A673 (cell line): ENCODE measurements around the gene TEAD1. TPM values are rescaled to one million over a fixed set of nuclear protein-coding genes. Genes with fewer than 3 reads are reported as not detected.

Experiments used
- BruUV-seq: library from RNA; stranded (reverse); fragments of 400-500 nt; replicated peaks from 2 replicates; lab custom pipeline; 2021; lab: Mats Ljungman, UMichigan
- CTCF ChIA-PET: fragments of 300-600 bp; sonication (Branson Sonifier 250); formaldehyde crosslinking; loops from one replicate; lab custom pipeline; 2022; ENCODE audit warnings: antibody characterized with exemption; lab: Charles Lee
- POLR2A ChIA-PET: fragments of 300-600 bp; sonication (Branson Sonifier 250); formaldehyde crosslinking; loops from one replicate; lab custom pipeline; 2022; ENCODE audit warnings: antibody characterized with exemption; ENCODE audit not compliant: low non-redundant PET; lab: Charles Lee
- DNase-seq: peaks from one replicate; pipeline ENCODE4 v3.0.0-alpha.2; 2015; ENCODE audit warnings: low spot score
- H3K27ac ChIP-seq: fragments of 200-600 bp; sonication (generic); 2 replicates; pipeline ENCODE4 v1.5.1; 2016; ENCODE audit warnings: mixed run types, low read depth, mild to moderate bottlenecking, mixed read lengths, antibody characterized with exemption, low read length; ENCODE audit not compliant: poor library complexity, severe bottlenecking
- H3K27me3 ChIP-seq: fragments of 200-600 bp; sonication (generic); replicated peaks from 2 replicates; pipeline ENCODE4 v1.6.1; 2017; ENCODE audit warnings: mixed run types, low read depth, mild to moderate bottlenecking, mixed read lengths, antibody characterized with exemption, low read length; ENCODE audit not compliant: insufficient read depth, poor library complexity
- H3K36me3 ChIP-seq: fragments of 200-600 bp; sonication (generic); 2 replicates; pipeline ENCODE4 v1.6.1; 2016; ENCODE audit warnings: mixed run types, mild to moderate bottlenecking, mixed read lengths, antibody characterized with exemption, low read length; ENCODE audit not compliant: insufficient read depth, poor library complexity, severe bottlenecking
- H3K4me1 ChIP-seq: fragments of 200-600 bp; sonication (generic); 2 replicates; pipeline ENCODE4 v1.6.1; 2017; ENCODE audit warnings: mixed run types, mild to moderate bottlenecking, mixed read lengths, antibody characterized with exemption, low read length; ENCODE audit not compliant: insufficient read depth, poor library complexity, severe bottlenecking
- H3K4me3 ChIP-seq: fragments of 200-600 bp; sonication (generic); 2 replicates; pipeline ENCODE4 v1.5.1; 2016; ENCODE audit warnings: low read depth, mixed run types, mild to moderate bottlenecking, mixed read lengths, low read length; ENCODE audit not compliant: poor library complexity, severe bottlenecking
- H3K9me3 ChIP-seq: fragments of 200-600 bp; sonication (generic); 2 replicates; pipeline ENCODE4 v1.6.1; 2016; ENCODE audit warnings: mixed run types, low read depth, mild to moderate bottlenecking, mixed read lengths, antibody characterized with exemption, low read length; ENCODE audit not compliant: poor library complexity, severe bottlenecking
- EZH2 ChIP-seq: fragments of 200-600 bp; sonication (generic); IDR thresholded peaks from 2 replicates; pipeline ENCODE4 v1.6.1; 2017; ENCODE audit warnings: borderline replicate concordance, low read depth, mild to moderate bottlenecking, mixed read lengths, antibody characterized with exemption, low read length; ENCODE audit not compliant: poor library complexity, severe bottlenecking
- intact Hi-C: fragments of 100-400 bp; cut with micrococcal nuclease; formaldehyde crosslinking; loops from one replicate; pipeline ENCODE4 v1.10.0; 2022; ENCODE audit not compliant: unreplicated experiment
- total RNA-seq: library from RNA; stranded (reverse); gene quantifications from 2 replicates; pipeline ENCODE4 v1.2.3, GENCODE V29; 2021
- TF ChIP-seq, protein P1 (sequence below): fragments of 300-800, 200-600 bp; sonication (generic); conservative IDR thresholded peaks from 2 replicates; pipeline ENCODE4 v1.5.1; 2017; ENCODE audit warnings: low read depth, mild to moderate bottlenecking, antibody characterized with exemption, low read length, moderate library complexity, mixed read lengths

The TEAD1 gene
- total RNA-seq, 1 experiment from 2014 or later, result 81.8 TPM

GRCh38 chr11:12666915-12667314 lies 7.3 kb upstream of the TEAD1 start:
- no peak for TF ChIP-seq EZH2
- TF ChIP-seq, protein P1, sequence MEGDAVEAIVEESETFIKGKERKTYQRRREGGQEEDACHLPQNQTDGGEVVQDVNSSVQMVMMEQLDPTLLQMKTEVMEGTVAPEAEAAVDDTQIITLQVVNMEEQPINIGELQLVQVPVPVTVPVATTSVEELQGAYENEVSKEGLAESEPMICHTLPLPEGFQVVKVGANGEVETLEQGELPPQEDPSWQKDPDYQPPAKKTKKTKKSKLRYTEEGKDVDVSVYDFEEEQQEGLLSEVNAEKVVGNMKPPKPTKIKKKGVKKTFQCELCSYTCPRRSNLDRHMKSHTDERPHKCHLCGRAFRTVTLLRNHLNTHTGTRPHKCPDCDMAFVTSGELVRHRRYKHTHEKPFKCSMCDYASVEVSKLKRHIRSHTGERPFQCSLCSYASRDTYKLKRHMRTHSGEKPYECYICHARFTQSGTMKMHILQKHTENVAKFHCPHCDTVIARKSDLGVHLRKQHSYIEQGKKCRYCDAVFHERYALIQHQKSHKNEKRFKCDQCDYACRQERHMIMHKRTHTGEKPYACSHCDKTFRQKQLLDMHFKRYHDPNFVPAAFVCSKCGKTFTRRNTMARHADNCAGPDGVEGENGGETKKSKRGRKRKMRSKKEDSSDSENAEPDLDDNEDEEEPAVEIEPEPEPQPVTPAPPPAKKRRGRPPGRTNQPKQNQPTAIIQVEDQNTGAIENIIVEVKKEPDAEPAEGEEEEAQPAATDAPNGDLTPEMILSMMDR, result no peak
- Histone ChIP-seq H3K36me3 (no peaks in the 10 kb centered on the region), H3K4me1 (no peaks in the 10 kb centered on the region), H3K27ac (no peak overlapping the region), H3K4me3 (no peak overlapping the region), H3K9me3 (no peaks in the 10 kb centered on the region), H3K27me3 (no peaks in the 10 kb centered on the region)
- POLR2A ChIA-PET, result no interaction called here
- CTCF ChIA-PET, result no interaction called here
- no peak for DNase-seq
- no TSS peak for BruUV-seq
- intact Hi-C loops, result no loop called here

DNA sequence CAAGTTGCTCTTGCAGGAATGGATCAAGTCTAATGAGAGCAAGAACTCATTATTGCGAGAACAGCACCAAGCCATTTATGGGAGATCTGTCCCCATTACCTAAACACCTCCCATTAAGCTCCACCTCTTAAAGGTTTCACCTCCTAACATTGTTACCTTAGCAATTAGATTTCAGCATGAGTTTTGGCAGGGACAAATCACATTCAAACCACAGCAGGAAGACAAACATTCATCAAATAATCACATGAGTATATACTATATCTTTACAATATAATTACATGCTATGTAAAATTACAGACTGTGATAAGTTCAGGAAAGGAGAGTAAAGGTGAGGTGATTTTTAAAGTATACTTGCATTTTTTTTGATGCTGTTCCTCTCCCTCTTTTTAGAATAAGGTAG lies 6.6 kb upstream of the TEAD1 start:
- no peak for DNase-seq
- Histone ChIP-seq H3K9me3 (no peaks in the 10 kb centered on the region), H3K36me3 (no peaks in the 10 kb centered on the region), H3K4me1 (no peaks in the 10 kb centered on the region), H3K27me3 (no peaks in the 10 kb centered on the region), H3K4me3 (no peak overlapping the region), H3K27ac (no peak overlapping the region)
- ChIA-PET CTCF (no interaction called here), POLR2A (no interaction called here)
- TF ChIP-seq, protein P1, result no peak
- TF ChIP-seq EZH2, result no peak
- intact Hi-C loops, result no loop called here
- no TSS peak for BruUV-seq

- H3K27me3 ChIP-seq, result no peaks in the 10 kb centered on the region
- intact Hi-C loops, result no loop called here
- no peaks in the 10 kb centered on the region for H3K4me1 ChIP-seq
- ChIA-PET POLR2A (no interaction called here), CTCF (no interaction called here)
- DNase-seq, result no peak
- no peaks in the 10 kb centered on the region for H3K9me3 ChIP-seq
- no peak overlapping the region for H3K27ac ChIP-seq
- TF ChIP-seq, protein P1, result no peak
- TF ChIP-seq EZH2, result no peak
- no peak overlapping the region for H3K4me3 ChIP-seq
- H3K36me3 ChIP-seq, result no peaks in the 10 kb centered on the region
- no TSS peak for BruUV-seq
Observed at GRCh38 chr11:12668166-12668565, 6.1 kb upstream of the TEAD1 start.
